ENCODE data around the gene PCDH9. TPM values are rescaled to one million over a fixed set of nuclear protein-coding genes. Genes with fewer than 3 reads are reported as not detected.

Gene PCDH9
- total and polyA plus RNA-seq, 10 donors, result 0.24 to 8.1 (median 3.8) TPM

DNA sequence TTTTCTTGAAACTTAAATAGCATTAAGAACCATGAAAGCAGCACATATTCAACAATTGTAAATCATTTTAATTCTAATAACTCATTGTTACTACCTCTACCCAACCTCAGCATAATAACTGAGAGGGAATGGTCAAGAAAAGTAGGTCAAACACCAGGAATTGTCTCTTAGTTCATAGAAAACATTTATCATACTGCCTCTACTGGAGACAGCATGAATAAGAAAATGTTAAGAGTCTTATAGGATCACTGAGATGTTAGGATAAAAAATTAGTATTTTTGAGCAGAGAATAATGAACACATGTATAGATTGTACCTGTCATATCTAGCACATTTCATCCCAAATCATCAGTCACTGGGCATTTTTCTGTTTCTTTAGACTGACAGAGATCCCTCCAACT lies 515.3 kb downstream of the PCDH9 start:
- Histone ChIP-seq H3K27me3 (replicated peaks in 1 of 7) (no peaks in the 10 kb centered on the region), H3K27ac (no peak overlapping the region), H3K9me3 (no peaks in the 10 kb centered on the region), H3K36me3 (no peaks in the 10 kb centered on the region), H3K4me1 (no peaks in the 10 kb centered on the region), H3K4me3 (no peak overlapping the region)
- no peak for DNase-seq
- TF ChIP-seq POLR2A (IDR thresholded peaks at IDR 0.05) (no peak), CTCF (IDR thresholded peaks at IDR 0.05 in 8 of 11, conservative IDR thresholded peaks at IDR 0.05 in 3 of 11) (no peak), POLR2AphosphoS5 (IDR thresholded peaks at IDR 0.05) (no peak)
- intact Hi-C loops (cut with DNase I; ENCODE audit: low total_unique reads), result no loop called here

GRCh38 chr13:66704110-66704509 lies 526.0 kb downstream of the PCDH9 start:
- Histone ChIP-seq H3K27me3 (replicated peaks in 1 of 7) (no peaks in the 10 kb centered on the region), H3K4me3 (no peak overlapping the region), H3K4me1 (no peaks in the 10 kb centered on the region), H3K27ac (no peak overlapping the region), H3K9me3 (no peaks in the 10 kb centered on the region), H3K36me3 (no peaks in the 10 kb centered on the region)
- intact Hi-C loops (cut with DNase I; ENCODE audit: low total_unique reads), result no loop called here
- TF ChIP-seq POLR2A (IDR thresholded peaks at IDR 0.05), result no peak
- TF ChIP-seq CTCF (IDR thresholded peaks at IDR 0.05 in 8 of 11, conservative IDR thresholded peaks at IDR 0.05 in 3 of 11), result no peak
- TF ChIP-seq POLR2AphosphoS5 (IDR thresholded peaks at IDR 0.05), result no peak
- 84 to 96% (median 87%) methylated on average over 2 of the region's 2 CpGs for WGBS, 5 donors
- no peak for DNase-seq

- TF ChIP-seq CTCF (IDR thresholded peaks at IDR 0.05 in 8 of 11, conservative IDR thresholded peaks at IDR 0.05 in 3 of 11) (no peak), POLR2AphosphoS5 (IDR thresholded peaks at IDR 0.05) (no peak), POLR2A (IDR thresholded peaks at IDR 0.05) (no peak)
- no peak for DNase-seq
- intact Hi-C loops (cut with DNase I; ENCODE audit: low total_unique reads), result no loop called here
- Histone ChIP-seq H3K4me1 (no peaks in the 10 kb centered on the region), H3K27me3 (replicated peaks in 1 of 7) (no peaks in the 10 kb centered on the region), H3K27ac (no peak overlapping the region), H3K36me3 (no peaks in the 10 kb centered on the region), H3K4me3 (no peak overlapping the region), H3K9me3 (no peaks in the 10 kb centered on the region)
- WGBS, 5 donors, result 74 to 90% (median 83%) methylated on average over 3 of the region's 3 CpGs
These were observed 526.5 kb downstream of the PCDH9 start for GRCh38 chr13:66703597-66703996.

DNA sequence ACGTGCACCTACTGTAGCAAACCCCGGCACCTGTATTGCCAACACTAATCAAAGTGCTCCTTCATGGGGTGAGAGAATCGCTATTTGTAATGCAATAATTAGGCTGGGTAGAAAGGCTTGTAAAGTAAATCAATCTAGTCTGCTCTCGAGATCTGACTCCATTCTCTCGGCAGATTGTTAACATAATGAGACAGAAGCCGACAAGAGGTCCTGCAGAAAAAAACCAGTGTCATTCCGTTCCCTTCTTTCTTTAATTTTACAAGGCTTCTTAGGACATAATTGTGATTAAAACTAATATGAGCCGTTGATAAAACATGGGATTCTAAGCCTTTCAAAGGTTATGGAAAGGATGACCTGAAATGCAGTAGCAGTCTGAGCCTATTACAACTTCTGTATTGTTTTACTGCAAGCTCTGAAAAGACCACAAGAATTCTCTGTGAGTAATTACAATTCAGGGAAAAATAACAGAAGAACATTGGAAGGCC lies 530.0 kb downstream of the PCDH9 start:
- Histone ChIP-seq H3K9me3 (no peaks in the 10 kb centered on the region), H3K4me3 (no peak overlapping the region), H3K4me1 (no peaks in the 10 kb centered on the region), H3K27me3 (replicated peaks in 1 of 7) (no peaks in the 10 kb centered on the region), H3K36me3 (no peaks in the 10 kb centered on the region), H3K27ac (no peak overlapping the region)
- TF ChIP-seq POLR2A (IDR thresholded peaks at IDR 0.05), result no peak
- no peak for TF ChIP-seq POLR2AphosphoS5 (IDR thresholded peaks at IDR 0.05)
- TF ChIP-seq CTCF (IDR thresholded peaks at IDR 0.05 in 8 of 11, conservative IDR thresholded peaks at IDR 0.05 in 3 of 11), result no peak
- no peak for DNase-seq
- whole genome bisulfite sequencing, 5 donors, result 69 to 88% (median 81%) methylated on average over 8 of the region's 8 CpGs
- intact Hi-C loops (cut with DNase I; ENCODE audit: low total_unique reads), result no loop called here
